Effector memory CD8-positive, alpha-beta T cell (primary cell): ENCODE data around the gene CEACAM1.
A peak's percentile ranks its signal among the peaks of the same experiment; 100 is the strongest.
"Not testable (repeated sequence)": the region's sequence is repeated elsewhere in the genome, so short reads cannot be mapped to it uniquely, and the experiment has no call there.

ENCODE experiments used
- ATAC-seq: fragments of 150-1000 bp; cut with Tn5 transposase; replicated peaks from 2 replicates; pipeline ENCODE4 v1.10.0; 2021; ENCODE audit warnings: mild to moderate bottlenecking, moderate library complexity
- DNase-seq, 3 experiments: peaks; one replicate each; pipeline ENCODE4 v3.0.0; 2021
- H3K27ac Mint-ChIP-seq, 2 donors: one replicate each; pipeline ENCODE4 v1.8.0; 2022; ENCODE audit warnings: mild to moderate bottlenecking in 2 of 2, mixed read lengths in 2 of 2, moderate library complexity in 2 of 2
- H3K27me3 Mint-ChIP-seq, 2 donors: one replicate each; pipeline ENCODE4 v1.8.0; 2022; ENCODE audit warnings: mixed read lengths in 2 of 2
- H3K36me3 Mint-ChIP-seq: one replicate; pipeline ENCODE4 v1.8.0; 2022; ENCODE audit warnings: mild to moderate bottlenecking, moderate library complexity, mixed read lengths; ENCODE audit not compliant: insufficient read depth
- H3K4me1 Mint-ChIP-seq, 2 donors: one replicate each; pipeline ENCODE4 v1.8.0; 2022; ENCODE audit warnings: low read depth in 2 of 2, mixed read lengths in 2 of 2
- H3K4me3 Mint-ChIP-seq, 2 donors: one replicate each; pipeline ENCODE4 v1.8.0; 2022; ENCODE audit warnings: mild to moderate bottlenecking in 2 of 2, mixed read lengths in 2 of 2, moderate library complexity in 2 of 2
- H3K9me3 Mint-ChIP-seq, 2 donors: one replicate each; pipeline ENCODE4 v1.8.0; 2022; ENCODE audit warnings: mixed read lengths in 2 of 2
- total RNA-seq, 9 experiments: gene quantifications; one replicate each; lab custom pipeline; 2026; lab: John Stamatoyannopoulos, UW

The CEACAM1 gene
- 0.06 to 3.3 (median 0.20) reads per million in 9 experiments for total RNA-seq

DNA sequence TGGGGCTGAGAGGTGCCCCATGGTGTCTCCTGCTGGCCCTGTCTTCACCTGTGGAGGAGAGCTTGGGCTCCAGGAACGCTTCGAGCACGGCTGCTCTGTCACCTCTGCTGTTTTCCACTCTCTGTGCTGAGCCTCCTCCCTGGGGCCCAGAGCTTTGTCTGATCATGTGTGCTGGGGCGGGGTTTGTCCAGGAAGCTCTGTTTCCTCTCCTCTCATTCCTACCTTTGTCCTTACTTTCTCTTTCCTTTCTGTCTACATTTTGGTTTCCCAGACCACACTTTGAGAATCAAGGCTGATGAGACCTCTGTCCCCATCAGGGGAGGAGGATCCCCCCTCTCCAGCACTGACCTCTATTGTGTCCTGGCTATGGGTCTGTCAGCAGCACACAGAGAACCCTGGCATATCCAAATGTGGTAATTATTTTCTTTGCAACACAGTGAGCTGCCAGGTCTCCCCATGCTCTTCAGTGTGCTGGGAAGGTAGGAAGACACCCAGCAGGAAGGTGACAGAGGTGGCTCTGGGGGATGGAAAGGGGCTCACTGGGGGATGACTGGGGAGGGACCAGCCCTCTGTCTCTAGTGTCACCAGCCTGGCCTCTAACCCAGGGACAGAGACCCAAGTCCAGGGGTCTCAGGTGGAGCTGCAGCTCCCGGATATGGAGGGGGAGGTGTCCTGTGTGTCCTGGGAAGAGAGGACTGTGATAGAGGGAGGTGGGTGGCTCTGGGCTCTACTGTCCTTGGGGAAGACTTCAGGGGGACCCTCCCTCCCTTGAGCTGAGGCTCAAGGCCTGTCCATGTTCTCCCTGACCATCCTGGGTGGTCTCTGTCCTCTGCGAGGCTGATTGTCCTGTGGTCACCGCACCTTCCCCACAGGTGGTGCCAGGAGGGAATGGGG lies at the start of gene CEACAM1:
Gene CEACAM1, minus strand, starts transcription at position 128 of the 894 bp plus-strand sequence. Its CDS starts 107 bp downstream, at position 21.
- Mint-ChIP-seq H3K4me3 (peak within 1 kb of the TSS; percentile 63 to 68), H3K9me3 (no peaks in the 10 kb centered on the region), H3K27ac (peak within 1 kb of the TSS; percentile 67 to 76), H3K27me3 (no peaks in the 10 kb centered on the region), H3K4me1 (peaks cover 14 to 28% of the 10 kb centered on the region in 2 donors), H3K36me3 (no peaks in the 10 kb centered on the region)
- DNase-seq (no peak), ATAC-seq (peak; percentile 67)

DNA sequence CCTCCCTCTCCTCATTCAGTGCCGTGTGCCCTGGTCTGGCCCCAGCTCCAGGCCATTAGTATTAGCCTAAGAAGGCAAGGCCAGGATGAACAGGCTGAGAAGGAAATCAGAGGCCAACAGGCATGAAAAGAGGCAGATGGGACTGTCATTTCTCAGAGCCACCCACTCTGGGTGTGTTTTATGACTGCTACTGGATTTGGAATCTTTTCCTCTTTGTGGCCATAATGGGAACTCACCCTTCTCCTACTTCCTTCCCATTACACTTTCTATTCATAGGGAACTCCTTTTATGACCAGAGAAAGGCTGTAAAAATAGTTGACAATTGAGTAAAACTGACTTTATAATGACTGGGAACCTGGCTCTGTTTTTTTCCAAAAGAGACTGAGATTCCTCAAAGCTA lies 48.7 kb upstream of the CEACAM1 start:
- Mint-ChIP-seq H3K4me3 (no peak overlapping the region), H3K27ac (no peak overlapping the region), H3K4me1 (no peaks in the 10 kb centered on the region), H3K36me3 (no peaks in the 10 kb centered on the region), H3K27me3 (peaks cover 37 to 62% of the 10 kb centered on the region in 2 donors), H3K9me3 (no peaks in the 10 kb centered on the region)
- ATAC-seq (no peak), DNase-seq (no peak)

DNA sequence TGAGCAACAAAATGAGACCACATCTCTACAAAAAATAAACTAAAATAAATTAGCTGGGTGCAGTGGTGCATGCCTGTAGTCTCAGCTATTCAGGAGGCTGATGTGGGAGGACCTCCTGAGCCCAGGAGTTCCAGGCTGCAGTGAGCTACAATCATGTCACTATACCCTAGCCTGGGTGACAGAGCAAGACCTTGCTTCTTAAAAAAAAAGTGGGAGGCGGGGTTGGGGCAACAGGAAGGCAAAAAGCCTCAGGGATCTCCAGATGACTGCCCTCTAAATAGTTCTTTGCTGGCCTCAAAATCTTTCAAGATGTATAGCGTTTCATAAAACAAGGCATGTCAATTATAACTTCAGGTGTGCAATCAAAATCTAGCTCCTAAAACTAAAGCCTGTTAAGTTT lies 48.0 kb upstream of the CEACAM1 start:
- no peak overlapping the region for H3K4me3 Mint-ChIP-seq
- no peak overlapping the region for H3K27ac Mint-ChIP-seq
- H3K27me3 Mint-ChIP-seq = peaks cover 37 to 61% of the 10 kb centered on the region in 2 donors
- no peaks in the 10 kb centered on the region for H3K36me3 Mint-ChIP-seq
- no peak for ATAC-seq
- H3K9me3 Mint-ChIP-seq = no peaks in the 10 kb centered on the region
- H3K4me1 Mint-ChIP-seq = no peaks in the 10 kb centered on the region
- no peak for DNase-seq

DNA sequence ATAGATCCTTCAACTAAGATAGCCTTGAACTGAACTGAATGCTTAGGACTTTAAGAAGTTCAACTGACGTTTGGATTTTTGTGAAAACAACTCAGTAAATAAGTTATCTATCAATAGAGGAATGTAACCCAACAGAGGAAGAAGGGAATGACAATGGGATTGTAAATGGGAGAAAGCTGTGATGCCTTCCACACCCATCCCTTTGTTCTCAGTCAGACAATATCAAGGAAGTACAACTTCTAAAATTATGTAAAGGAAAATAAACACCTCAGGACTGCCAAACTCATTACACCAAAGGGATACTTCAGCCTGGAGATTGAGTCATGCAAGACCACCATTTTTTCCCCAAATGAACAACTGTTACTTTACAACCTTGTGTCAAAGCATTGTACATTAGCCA lies 45.4 kb upstream of the CEACAM1 start:
- H3K27me3 Mint-ChIP-seq = peaks cover 35 to 63% of the 10 kb centered on the region in 2 donors
- H3K4me1 Mint-ChIP-seq = no peaks in the 10 kb centered on the region
- H3K36me3 Mint-ChIP-seq = no peaks in the 10 kb centered on the region
- no peak for DNase-seq
- no peak overlapping the region for H3K27ac Mint-ChIP-seq
- ATAC-seq = no peak
- no peak overlapping the region for H3K4me3 Mint-ChIP-seq
- H3K9me3 Mint-ChIP-seq = no peaks in the 10 kb centered on the region

GRCh38 chr19:42571116-42571515 lies 42.8 kb upstream of the CEACAM1 start:
- H3K27ac Mint-ChIP-seq = no peak overlapping the region
- H3K36me3 Mint-ChIP-seq = no peaks in the 10 kb centered on the region
- no peak for DNase-seq
- no peaks in the 10 kb centered on the region for H3K9me3 Mint-ChIP-seq
- peaks cover 25 to 38% of the 10 kb centered on the region in 2 donors for H3K27me3 Mint-ChIP-seq
- H3K4me1 Mint-ChIP-seq = no peaks in the 10 kb centered on the region
- no peak overlapping the region for H3K4me3 Mint-ChIP-seq
- ATAC-seq = no peak

- no peak overlapping the region for H3K27ac Mint-ChIP-seq
- DNase-seq (no peak), ATAC-seq (no peak)
- no peaks in the 10 kb centered on the region for H3K36me3 Mint-ChIP-seq
- H3K27me3 Mint-ChIP-seq = peaks cover 25 to 38% of the 10 kb centered on the region in 2 donors
- no peak overlapping the region for H3K4me3 Mint-ChIP-seq
- H3K4me1 Mint-ChIP-seq = no peaks in the 10 kb centered on the region
- no peaks in the 10 kb centered on the region for H3K9me3 Mint-ChIP-seq
Measured at GRCh38 chr19:42569193-42569592, 40.9 kb upstream of the CEACAM1 start.

- Mint-ChIP-seq H3K27ac (no peak overlapping the region), H3K4me1 (peaks cover 0 to 4% of the 10 kb centered on the region in 2 donors), H3K36me3 (no peaks in the 10 kb centered on the region), H3K27me3 (peaks cover 31 to 33% of the 10 kb centered on the region in 2 donors), H3K4me3 (no peak overlapping the region), H3K9me3 (no peaks in the 10 kb centered on the region)
- ATAC-seq (no peak), DNase-seq (no peak)
Measured at GRCh38 chr19:42568006-42568405, 39.7 kb upstream of the CEACAM1 start.

GRCh38 chr19:42567567-42567966 lies 39.3 kb upstream of the CEACAM1 start:
- peaks cover 0 to 4% of the 10 kb centered on the region in 2 donors for H3K4me1 Mint-ChIP-seq
- H3K36me3 Mint-ChIP-seq = no peaks in the 10 kb centered on the region
- no peak for DNase-seq
- no peak for ATAC-seq
- no peaks in the 10 kb centered on the region for H3K9me3 Mint-ChIP-seq
- H3K4me3 Mint-ChIP-seq = no peak overlapping the region
- H3K27me3 Mint-ChIP-seq = peaks cover 30 to 31% of the 10 kb centered on the region in 2 donors
- no peak overlapping the region for H3K27ac Mint-ChIP-seq

- Mint-ChIP-seq H3K36me3 (no peaks in the 10 kb centered on the region), H3K4me3 (no peak overlapping the region)
- peak in 1 of 3 experiments; percentile 7 for DNase-seq
Measured at GRCh38 chr19:42563352-42564210, 35.3 kb upstream of the CEACAM1 start.

DNA sequence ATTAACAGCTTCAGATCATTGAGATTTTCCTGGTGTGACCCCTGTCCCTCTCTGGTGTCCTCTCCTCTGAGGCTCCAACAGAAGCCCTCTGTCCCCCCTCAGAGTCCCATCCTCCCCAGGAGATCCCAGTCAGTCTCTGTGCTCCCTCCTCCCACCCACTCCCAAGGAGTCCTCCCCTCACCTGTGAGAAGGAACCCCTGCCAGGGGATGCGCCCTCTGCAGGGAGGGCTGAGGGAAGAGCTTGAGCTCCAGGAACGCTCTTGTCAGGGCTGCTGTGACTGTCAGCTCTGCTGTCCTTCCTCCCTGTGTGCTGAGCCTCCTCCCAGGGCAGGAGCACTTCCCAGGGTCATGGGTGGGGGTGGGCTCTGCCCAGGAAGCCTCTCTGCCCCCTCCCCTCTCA lies 33.2 kb upstream of the CEACAM1 start:
- no peaks in the 10 kb centered on the region for H3K9me3 Mint-ChIP-seq
- H3K4me1 Mint-ChIP-seq = peaks cover 0 to 4% of the 10 kb centered on the region in 2 donors
- H3K36me3 Mint-ChIP-seq = no peaks in the 10 kb centered on the region
- no peak for ATAC-seq
- no peak for DNase-seq
- no peak overlapping the region for H3K27ac Mint-ChIP-seq
- peaks cover 37 to 55% of the 10 kb centered on the region in 2 donors for H3K27me3 Mint-ChIP-seq
- no peak overlapping the region for H3K4me3 Mint-ChIP-seq

More at GRCh38 chr19:42563352-42564210, 35.3 kb upstream of the CEACAM1 start:
- no peaks in the 10 kb centered on the region for H3K9me3 Mint-ChIP-seq
- H3K4me1 Mint-ChIP-seq = peaks cover 0 to 4% of the 10 kb centered on the region in 2 donors
- H3K27ac Mint-ChIP-seq = peak overlapping the region in 1 of 2 donors; percentile 2
- ATAC-seq = peak; percentile 72
- peaks cover 35 to 36% of the 10 kb centered on the region in 2 donors for H3K27me3 Mint-ChIP-seq

GRCh38 chr19:42560731-42561130 lies 32.5 kb upstream of the CEACAM1 start:
- H3K27me3 Mint-ChIP-seq = peaks cover 44 to 63% of the 10 kb centered on the region in 2 donors
- no peak for ATAC-seq
- H3K4me1 Mint-ChIP-seq = peaks cover 0 to 4% of the 10 kb centered on the region in 2 donors
- H3K9me3 Mint-ChIP-seq = no peaks in the 10 kb centered on the region
- no peak overlapping the region for H3K4me3 Mint-ChIP-seq
- DNase-seq = no peak
- H3K27ac Mint-ChIP-seq = no peak overlapping the region
- peaks cover 2% of the 10 kb centered on the region for H3K36me3 Mint-ChIP-seq

GRCh38 chr19:42558450-42559150 lies 30.3 kb upstream of the CEACAM1 start:
- Mint-ChIP-seq H3K4me3 (no peak overlapping the region), H3K27ac (no peak overlapping the region), H3K27me3 (peaks cover 60 to 84% of the 10 kb centered on the region in 2 donors), H3K4me1 (peaks cover 0 to 8% of the 10 kb centered on the region in 2 donors), H3K36me3 (peaks cover 3% of the 10 kb centered on the region), H3K9me3 (no peaks in the 10 kb centered on the region)
- DNase-seq (no peak), ATAC-seq (no peak)

GRCh38 chr19:42557386-42557871 lies 29.1 kb upstream of the CEACAM1 start:
- not testable (repeated sequence) for H3K4me3 Mint-ChIP-seq, H3K36me3 Mint-ChIP-seq, H3K4me1 Mint-ChIP-seq, H3K27ac Mint-ChIP-seq, DNase-seq, ATAC-seq, H3K9me3 Mint-ChIP-seq
- peaks cover 54 to 83% of the 10 kb centered on the region in 2 donors for H3K27me3 Mint-ChIP-seq
